GM18951 (cell line): ENCODE data around the gene ITGA8.

Source experiments
- POLR2A ChIP-seq: IDR thresholded peaks from 4 replicates; pipeline ENCODE4 v1.6.1; 2011; ENCODE audit warnings: mild to moderate bottlenecking; ENCODE audit not compliant: insufficient read length, insufficient read depth; ENCODE audit errors: extremely low read depth
- in situ Hi-C: fragments of 300-500 bp; cut with MboI; formaldehyde crosslinking; loops from one replicate; pipeline ENCODE4 v1.12.0; 2022; ENCODE audit warnings: low sequenced_read_pairs, mixed read lengths, inconsistent platforms; ENCODE audit not compliant: unreplicated experiment

The ITGA8 gene

DNA sequence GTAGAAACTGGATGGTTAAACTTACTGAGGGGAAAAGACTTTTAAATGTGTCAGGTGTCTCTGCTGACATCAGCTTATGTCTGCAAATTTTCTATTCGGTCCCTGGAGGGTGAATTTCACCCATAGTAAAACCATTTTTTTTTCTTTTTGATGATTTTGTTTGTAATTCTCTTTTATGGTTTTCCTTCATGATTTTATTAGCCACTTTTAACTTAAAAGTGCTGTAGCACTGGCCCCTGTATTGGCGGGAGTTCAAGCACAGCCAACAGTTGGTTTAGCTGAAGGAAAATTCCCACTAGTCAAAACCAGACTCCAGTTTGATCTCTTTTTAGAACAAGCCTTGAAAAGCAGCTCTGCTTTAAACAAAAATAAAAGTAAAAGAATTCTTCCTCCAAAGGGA is 5.0 kb upstream of the ITGA8 start:
- no peak for TF ChIP-seq POLR2A
- in situ Hi-C loops: loop anchor here (25.0 kb wide), 1 partner anchor 287 kb away; no protein-coding TSS in a partner anchor

DNA sequence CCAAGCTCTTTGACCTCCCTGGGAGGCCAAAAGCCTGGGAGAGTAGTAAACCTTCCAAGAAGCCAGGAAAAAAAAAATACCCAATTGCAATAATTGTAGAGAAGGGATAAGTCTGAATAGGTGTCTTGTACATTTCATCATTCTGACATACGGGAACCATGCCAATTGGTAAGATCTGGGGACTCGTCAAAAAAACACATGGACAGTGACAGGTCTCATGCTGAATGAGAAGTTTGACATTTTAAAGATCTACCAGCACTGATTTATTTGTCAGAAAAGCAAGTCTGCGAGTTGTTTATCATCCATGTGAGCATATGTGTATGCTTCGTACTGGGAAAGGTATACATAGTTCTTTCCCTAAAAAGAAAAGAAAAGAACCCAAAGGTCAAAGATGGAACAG is 4.1 kb upstream of the ITGA8 start:
- TF ChIP-seq POLR2A: no peak
- in situ Hi-C loops: no loop called here

- in situ Hi-C loops: no loop called here
- no peak for TF ChIP-seq POLR2A
Measured at GRCh38 chr10:15720635-15721287, 1.0 kb upstream of the ITGA8 start.

DNA sequence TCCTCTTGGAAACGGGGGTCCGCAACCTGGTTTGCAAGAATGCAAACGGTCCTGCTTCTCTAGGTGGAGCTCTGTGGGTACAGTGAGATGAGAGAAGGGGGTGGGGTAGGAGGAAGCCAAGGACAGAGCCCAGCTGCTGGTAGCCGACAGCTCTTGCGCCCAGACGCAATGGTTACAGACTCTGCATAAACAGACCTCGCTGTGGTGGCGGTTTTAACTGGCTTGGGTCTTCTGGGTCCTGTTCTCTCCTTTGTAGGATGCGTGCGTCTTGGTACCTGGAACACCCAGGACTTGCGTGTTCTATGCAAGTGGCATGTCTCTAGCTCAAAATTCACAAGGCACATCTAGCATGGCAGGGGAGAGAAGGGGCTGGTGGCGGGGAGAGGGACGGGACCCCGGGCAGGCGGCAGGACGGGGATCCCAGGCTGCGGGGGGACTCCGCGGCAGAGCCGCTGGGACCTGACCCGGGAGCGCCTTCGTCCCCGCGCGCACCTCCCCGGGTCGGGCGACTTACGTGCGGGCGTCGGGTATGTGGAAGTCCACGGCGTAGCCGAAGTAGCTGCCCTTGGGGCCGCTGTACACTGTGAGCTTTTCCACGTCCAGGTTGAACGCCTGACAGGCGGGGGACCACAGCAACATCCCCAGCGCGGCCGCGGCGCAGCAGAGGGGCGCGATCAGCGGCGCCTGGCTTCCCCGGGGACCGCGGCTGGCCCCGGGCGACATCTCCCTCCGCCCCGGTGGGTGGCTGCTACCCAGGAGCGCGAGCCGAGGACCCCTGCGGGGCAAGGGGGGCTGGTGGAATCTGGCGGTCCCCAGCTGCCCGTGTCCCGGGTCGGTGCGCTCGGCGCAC is 448 bp downstream of the ITGA8 start:
- in situ Hi-C loops: no loop called here
- TF ChIP-seq POLR2A: no peak

- TF ChIP-seq POLR2A: no peak
- in situ Hi-C loops: no loop called here
Measured at GRCh38 chr10:15718694-15719048, 1.1 kb downstream of the ITGA8 start.

- in situ Hi-C loops: no loop called here
- TF ChIP-seq POLR2A: no peak
Measured at GRCh38 chr10:15715619-15716227, 4.0 kb downstream of the ITGA8 start.

GRCh38 chr10:15714847-15715246 is 4.9 kb downstream of the ITGA8 start:
- in situ Hi-C loops: no loop called here
- no peak for TF ChIP-seq POLR2A

DNA sequence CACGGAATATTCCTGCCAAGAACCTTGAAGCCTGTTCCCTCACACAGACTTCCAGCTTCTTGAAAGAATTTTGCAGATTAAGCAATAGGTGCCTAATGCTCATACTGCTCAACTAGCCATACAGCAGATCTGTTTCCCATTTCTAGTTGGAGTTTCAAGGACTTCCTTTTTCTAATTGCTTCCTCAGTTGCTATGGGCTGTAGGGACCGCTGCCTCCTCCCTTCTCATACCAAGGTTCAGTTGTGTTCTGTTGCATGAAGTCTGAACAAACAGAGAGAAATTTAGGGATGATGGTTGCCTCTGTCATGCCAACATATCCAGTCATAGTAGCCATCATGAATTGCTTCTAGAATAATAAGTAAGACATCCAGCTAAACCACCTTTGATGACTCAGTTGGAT is 6.8 kb downstream of the ITGA8 start:
- in situ Hi-C loops: no loop called here
- no peak for TF ChIP-seq POLR2A

DNA sequence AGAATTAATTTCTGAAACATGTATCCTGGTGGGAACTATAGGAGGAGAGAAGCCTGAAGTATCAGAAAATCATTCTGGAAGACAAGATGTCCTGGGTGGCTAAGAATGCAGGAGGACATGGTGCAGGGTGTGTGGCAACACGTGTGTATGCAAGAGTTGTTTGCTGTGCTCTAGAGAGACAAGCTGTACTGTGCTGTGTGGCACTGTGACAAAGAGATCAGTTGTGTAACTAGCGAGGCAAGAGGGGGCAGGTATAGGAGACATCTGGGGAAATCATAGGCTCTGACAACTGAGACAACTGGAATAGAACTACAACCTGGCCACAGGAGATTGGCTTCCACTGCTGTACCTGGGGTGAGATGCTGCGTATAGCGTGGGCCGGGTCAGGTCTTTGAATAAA is 9.3 kb downstream of the ITGA8 start:
- in situ Hi-C loops: no loop called here
- TF ChIP-seq POLR2A: no peak

GRCh38 chr10:15705298-15705697 is 14.4 kb downstream of the ITGA8 start:
- in situ Hi-C loops: no loop called here
- no peak for TF ChIP-seq POLR2A

GRCh38 chr10:15704581-15704968 is 15.1 kb downstream of the ITGA8 start:
- TF ChIP-seq POLR2A: no peak
- in situ Hi-C loops: no loop called here

GRCh38 chr10:15703944-15704580 is 15.7 kb downstream of the ITGA8 start:
- TF ChIP-seq POLR2A: no peak
- in situ Hi-C loops: no loop called here

DNA sequence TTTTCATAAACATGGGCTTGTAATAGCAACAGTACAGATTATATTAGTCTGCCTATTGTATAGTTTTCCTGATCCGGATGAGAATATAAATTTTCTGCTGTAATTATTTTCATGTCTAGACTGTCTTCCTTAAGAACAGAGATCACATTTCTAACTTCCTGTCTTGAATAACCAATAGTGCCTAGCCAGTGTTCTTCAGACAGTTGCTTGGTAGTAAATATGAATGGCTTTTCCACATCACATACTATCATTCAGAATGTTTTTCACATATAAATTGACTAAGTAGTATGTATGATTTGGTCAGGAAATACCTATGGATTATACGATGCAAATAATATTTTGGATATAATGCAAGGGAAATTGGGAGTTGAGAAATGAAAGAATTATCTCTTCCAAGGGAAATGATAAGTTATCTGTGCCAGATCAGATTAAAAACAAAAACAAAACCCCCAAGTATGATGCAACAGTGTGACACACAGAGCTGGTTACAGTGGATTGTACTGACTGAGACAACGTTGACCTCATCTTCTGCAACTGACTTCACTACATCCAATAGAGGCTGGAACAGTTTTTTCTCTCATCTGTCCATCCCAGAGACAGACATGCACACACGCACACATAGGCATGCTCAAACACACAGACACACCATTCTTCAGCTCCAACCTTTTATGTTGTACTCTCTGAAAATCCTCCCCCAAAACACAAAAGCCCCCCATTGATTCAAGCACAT is 16.4 kb downstream of the ITGA8 start:
- in situ Hi-C loops: no loop called here
- TF ChIP-seq POLR2A: no peak
